HL-60 (cell line): Measurements from ENCODE around the gene FRMPD2.
A peak's percentile ranks its signal among the peaks of the same experiment; 100 is the strongest.

Experiments used
- DNase-seq, 2 experiments: peaks; one replicate each; pipeline ENCODE4 v3.0.0-alpha.2; 2010 to 2020; ENCODE audit warnings: low read depth in 1 of 2, low spot score in 1 of 2
- H3K27ac ChIP-seq: fragments of 250-450 bp; sonication (Bioruptor Pico); replicated peaks from 2 replicates; pipeline ENCODE4 v1.5.1; 2020; ENCODE audit warnings: mild to moderate bottlenecking, moderate library complexity
- H3K27me3 ChIP-seq: fragments of 250-450 bp; sonication (Bioruptor Pico); 2 replicates; pipeline ENCODE4 v1.5.1; 2021; ENCODE audit warnings: mild to moderate bottlenecking, moderate library complexity; ENCODE audit not compliant: insufficient read depth, poor library complexity, severe bottlenecking
- H3K4me3 ChIP-seq: replicated peaks from 2 replicates; pipeline ENCODE4 v1.5.1; 2011; ENCODE audit warnings: mild to moderate bottlenecking, control low read depth, low read length; ENCODE audit not compliant: insufficient read depth
- CTCF ChIP-seq: IDR thresholded peaks from one replicate; pipeline ENCODE4 v1.5.1; 2011; ENCODE audit warnings: low read length, control low read depth, inconsistent platforms; ENCODE audit not compliant: insufficient read depth
- GABPA ChIP-seq: IDR thresholded peaks from 2 replicates; pipeline ENCODE4 v1.6.1; 2012; ENCODE audit warnings: low read depth
- POLR2AphosphoS5 ChIP-seq: IDR thresholded peaks from 2 replicates; pipeline ENCODE4 v1.6.1; 2012; ENCODE audit warnings: low read depth
- REST ChIP-seq: IDR thresholded peaks from 2 replicates; pipeline ENCODE4 v1.6.1; 2012; ENCODE audit warnings: low read depth; ENCODE audit not compliant: insufficient replicate concordance
- SPI1 ChIP-seq: IDR thresholded peaks from 2 replicates; pipeline ENCODE4 v1.6.1; 2012; ENCODE audit warnings: low read depth, mild to moderate bottlenecking, borderline replicate concordance

FRMPD2 gene

GRCh38 chr10:48305905-48306264 is 31.4 kb upstream of the FRMPD2 start:
- no peak for DNase-seq
- H3K27me3 ChIP-seq: no peaks in the 10 kb centered on the region
- H3K27ac ChIP-seq: peak overlapping the region; percentile 26; the same call in 1 of the 2 replicates
- H3K4me3 ChIP-seq: peak overlapping the region; percentile 38
- no peak for TF ChIP-seq SPI1
- TF ChIP-seq GABPA: no peak
- TF ChIP-seq POLR2AphosphoS5: no peak
- TF ChIP-seq REST: no peak
- TF ChIP-seq CTCF: no peak

- TF ChIP-seq REST (peak; percentile 67), POLR2AphosphoS5 (no peak)
- Histone ChIP-seq H3K27me3 (no peaks in the 10 kb centered on the region), H3K4me3 (no peak overlapping the region), H3K27ac (no peak overlapping the region)
- DNase-seq: no peak
Observed at GRCh38 chr10:48302515-48303476, 28.3 kb upstream of the FRMPD2 start.

GRCh38 chr10:48300556-48300955 is 26.1 kb upstream of the FRMPD2 start:
- DNase-seq: no peak
- Histone ChIP-seq H3K4me3 (no peak overlapping the region), H3K27me3 (no peaks in the 10 kb centered on the region), H3K27ac (no peak overlapping the region)
- TF ChIP-seq GABPA: no peak
- TF ChIP-seq SPI1: no peak
- no peak for TF ChIP-seq REST
- no peak for TF ChIP-seq CTCF
- no peak for TF ChIP-seq POLR2AphosphoS5
